GM12865 (cell line): ENCODE measurements around the gene SPTBN2.

ENCODE experiments used
- DNase-seq: peaks from one replicate; pipeline ENCODE4 v3.0.0; 2010; ENCODE audit warnings: low read depth
- H3K4me3 ChIP-seq: 2 replicates; pipeline ENCODE4 v1.5.1; 2011; ENCODE audit warnings: mild to moderate bottlenecking, low read depth, low read length, control low read depth
- TF ChIP-seq, protein P1 (sequence below): IDR thresholded peaks from 2 replicates; pipeline ENCODE4 v1.5.1; 2011; ENCODE audit warnings: low read length, control low read depth, low read depth, inconsistent platforms; ENCODE audit not compliant: insufficient read depth; ENCODE audit errors: missing control alignments

The SPTBN2 gene

GRCh38 chr11:66704659-66705360, 24.2 kb downstream of the SPTBN2 start:
- TF ChIP-seq, protein P1, sequence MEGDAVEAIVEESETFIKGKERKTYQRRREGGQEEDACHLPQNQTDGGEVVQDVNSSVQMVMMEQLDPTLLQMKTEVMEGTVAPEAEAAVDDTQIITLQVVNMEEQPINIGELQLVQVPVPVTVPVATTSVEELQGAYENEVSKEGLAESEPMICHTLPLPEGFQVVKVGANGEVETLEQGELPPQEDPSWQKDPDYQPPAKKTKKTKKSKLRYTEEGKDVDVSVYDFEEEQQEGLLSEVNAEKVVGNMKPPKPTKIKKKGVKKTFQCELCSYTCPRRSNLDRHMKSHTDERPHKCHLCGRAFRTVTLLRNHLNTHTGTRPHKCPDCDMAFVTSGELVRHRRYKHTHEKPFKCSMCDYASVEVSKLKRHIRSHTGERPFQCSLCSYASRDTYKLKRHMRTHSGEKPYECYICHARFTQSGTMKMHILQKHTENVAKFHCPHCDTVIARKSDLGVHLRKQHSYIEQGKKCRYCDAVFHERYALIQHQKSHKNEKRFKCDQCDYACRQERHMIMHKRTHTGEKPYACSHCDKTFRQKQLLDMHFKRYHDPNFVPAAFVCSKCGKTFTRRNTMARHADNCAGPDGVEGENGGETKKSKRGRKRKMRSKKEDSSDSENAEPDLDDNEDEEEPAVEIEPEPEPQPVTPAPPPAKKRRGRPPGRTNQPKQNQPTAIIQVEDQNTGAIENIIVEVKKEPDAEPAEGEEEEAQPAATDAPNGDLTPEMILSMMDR = no peak
- no peak overlapping the region for H3K4me3 ChIP-seq
- no peak for DNase-seq

DNA sequence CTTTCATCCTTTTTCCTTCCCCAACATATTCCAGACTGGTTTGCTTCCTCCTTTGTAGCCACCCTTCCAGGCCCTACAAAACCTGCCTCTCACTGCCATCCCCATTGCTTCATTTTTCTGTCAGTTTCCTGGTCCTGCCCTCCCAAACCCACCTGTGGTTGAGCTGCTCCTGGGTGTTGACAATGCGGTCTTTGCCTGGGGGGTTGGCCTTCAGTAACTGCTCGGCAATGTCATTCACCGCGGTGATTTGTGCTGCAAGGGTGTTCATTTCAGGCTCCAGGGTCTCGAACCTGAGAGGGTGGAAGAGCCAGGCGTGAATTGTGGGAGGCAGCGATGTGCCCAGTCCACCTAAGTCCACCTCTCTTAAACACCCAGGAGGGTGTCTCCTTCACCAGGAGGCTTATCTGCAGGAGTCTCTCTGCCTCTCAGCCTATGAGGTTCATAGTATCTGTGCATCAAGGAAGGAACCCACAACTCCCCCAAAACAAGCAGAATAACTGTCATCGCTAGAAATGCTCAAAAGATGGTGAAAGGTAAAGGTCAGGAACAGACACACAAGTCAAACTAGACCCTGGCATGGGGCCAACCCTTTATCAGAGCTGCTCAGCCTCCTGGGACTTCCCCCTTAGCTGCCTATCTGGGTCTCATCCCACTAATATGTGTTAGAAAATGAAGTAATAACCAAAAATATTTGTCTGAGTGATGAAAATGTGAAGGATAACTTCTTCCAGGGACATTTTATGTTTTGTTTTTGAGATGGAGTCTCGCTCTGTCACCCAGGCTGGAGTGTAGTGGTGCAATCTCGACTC, 27.4 kb downstream of the SPTBN2 start:
- DNase-seq = no peak
- TF ChIP-seq, protein P1 = no peak
- H3K4me3 ChIP-seq = no peak overlapping the region

- TF ChIP-seq, protein P1 = no peak
- no peak for DNase-seq
- H3K4me3 ChIP-seq = no peak overlapping the region
Measured at GRCh38 chr11:66700742-66701141, 28.3 kb downstream of the SPTBN2 start.

- no peak for DNase-seq
- H3K4me3 ChIP-seq = no peak overlapping the region
- TF ChIP-seq, protein P1 = no peak
Measured at GRCh38 chr11:66700337-66700736, 28.7 kb downstream of the SPTBN2 start.

DNA sequence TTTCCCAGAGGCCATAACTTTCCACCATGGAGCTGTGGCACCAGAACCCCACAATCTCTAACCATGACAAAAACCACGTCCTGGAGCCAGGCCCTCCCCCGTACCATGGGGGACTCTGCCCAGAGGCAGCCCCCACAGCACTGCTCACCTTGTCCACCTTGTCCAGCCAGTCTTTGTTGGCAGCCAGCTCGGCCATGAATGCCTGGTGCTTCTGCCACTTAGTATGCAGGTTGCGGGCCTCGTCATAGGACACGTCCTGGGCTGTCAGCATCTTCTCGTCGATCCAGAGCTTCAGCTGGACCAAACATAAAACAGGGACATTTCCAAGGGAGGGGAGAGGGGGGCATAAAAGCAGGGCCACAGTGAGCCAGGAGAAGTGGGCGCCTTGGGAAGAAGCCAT, 30.5 kb downstream of the SPTBN2 start:
- DNase-seq = no peak
- TF ChIP-seq, protein P1 = no peak
- no peak overlapping the region for H3K4me3 ChIP-seq

DNA sequence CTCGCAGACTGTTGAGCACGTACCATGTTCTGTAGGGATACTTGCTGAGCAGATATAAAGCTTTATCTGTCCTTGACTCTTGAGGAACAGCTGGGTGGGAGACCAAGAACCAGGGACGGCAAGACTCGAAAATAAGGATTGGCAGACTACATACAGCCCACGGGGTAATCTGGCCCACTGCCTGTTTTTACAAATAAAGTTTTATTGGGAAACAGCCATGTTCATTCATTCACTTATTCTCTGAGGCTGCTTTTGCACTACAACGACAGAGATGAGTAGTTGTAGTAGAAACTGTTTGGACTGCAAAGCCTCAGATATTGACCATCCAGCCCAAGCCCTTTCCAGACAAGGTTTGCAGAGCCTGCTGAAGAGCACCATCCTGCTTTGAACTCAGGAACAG, 31.0 kb downstream of the SPTBN2 start:
- DNase-seq = no peak
- TF ChIP-seq, protein P1 = no peak
- H3K4me3 ChIP-seq = no peak overlapping the region
